Measurements from ENCODE around the gene ELOVL6.

- TF ChIP-seq POLR2A (IDR thresholded peaks at IDR 0.05) = peak in 1 of 3 donors; percentile 57
- TF ChIP-seq, protein P1, sequence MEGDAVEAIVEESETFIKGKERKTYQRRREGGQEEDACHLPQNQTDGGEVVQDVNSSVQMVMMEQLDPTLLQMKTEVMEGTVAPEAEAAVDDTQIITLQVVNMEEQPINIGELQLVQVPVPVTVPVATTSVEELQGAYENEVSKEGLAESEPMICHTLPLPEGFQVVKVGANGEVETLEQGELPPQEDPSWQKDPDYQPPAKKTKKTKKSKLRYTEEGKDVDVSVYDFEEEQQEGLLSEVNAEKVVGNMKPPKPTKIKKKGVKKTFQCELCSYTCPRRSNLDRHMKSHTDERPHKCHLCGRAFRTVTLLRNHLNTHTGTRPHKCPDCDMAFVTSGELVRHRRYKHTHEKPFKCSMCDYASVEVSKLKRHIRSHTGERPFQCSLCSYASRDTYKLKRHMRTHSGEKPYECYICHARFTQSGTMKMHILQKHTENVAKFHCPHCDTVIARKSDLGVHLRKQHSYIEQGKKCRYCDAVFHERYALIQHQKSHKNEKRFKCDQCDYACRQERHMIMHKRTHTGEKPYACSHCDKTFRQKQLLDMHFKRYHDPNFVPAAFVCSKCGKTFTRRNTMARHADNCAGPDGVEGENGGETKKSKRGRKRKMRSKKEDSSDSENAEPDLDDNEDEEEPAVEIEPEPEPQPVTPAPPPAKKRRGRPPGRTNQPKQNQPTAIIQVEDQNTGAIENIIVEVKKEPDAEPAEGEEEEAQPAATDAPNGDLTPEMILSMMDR (IDR thresholded peaks at IDR 0.05 in 8 of 11, conservative IDR thresholded peaks at IDR 0.05 in 3 of 11) = no peak
Observed at GRCh38 chr4:110193822-110194761, 4.3 kb downstream of the ELOVL6 start.

Measured in spleen (tissue), 7 donors.